B cell (primary cell): ENCODE results near the gene CFAP210.

Experiments used
- EZH2 ChIP-seq: IDR thresholded peaks from 2 replicates; pipeline ENCODE4 v1.6.1; 2012; ENCODE audit warnings: borderline replicate concordance, low read depth, mild to moderate bottlenecking, moderate library complexity, low read length; ENCODE audit not compliant: insufficient read depth, poor library complexity, severe bottlenecking
- TF ChIP-seq, protein P1 (sequence below): fragments of 200-600 bp; IDR thresholded peaks from one replicate; pipeline ENCODE4 v1.8.0; 2022; ENCODE audit warnings: antibody characterized with exemption, mild to moderate bottlenecking

DNA sequence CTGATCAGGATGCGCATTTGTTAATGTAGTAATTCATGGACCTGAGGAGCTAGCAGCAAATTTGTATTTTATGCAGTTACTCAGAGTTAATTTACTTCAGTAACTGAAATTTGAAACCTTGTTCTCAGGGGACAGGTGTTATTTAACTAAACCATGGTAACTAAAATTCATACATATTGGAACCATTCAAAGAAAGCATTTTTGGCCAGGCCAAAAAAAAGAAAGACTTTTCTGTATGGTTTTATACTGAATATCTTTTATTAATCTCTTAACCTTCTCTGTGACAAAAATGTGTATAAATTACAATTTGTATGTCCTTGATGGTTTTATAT is 35.0 kb upstream of the CFAP210 start:
- TF ChIP-seq, protein P1, sequence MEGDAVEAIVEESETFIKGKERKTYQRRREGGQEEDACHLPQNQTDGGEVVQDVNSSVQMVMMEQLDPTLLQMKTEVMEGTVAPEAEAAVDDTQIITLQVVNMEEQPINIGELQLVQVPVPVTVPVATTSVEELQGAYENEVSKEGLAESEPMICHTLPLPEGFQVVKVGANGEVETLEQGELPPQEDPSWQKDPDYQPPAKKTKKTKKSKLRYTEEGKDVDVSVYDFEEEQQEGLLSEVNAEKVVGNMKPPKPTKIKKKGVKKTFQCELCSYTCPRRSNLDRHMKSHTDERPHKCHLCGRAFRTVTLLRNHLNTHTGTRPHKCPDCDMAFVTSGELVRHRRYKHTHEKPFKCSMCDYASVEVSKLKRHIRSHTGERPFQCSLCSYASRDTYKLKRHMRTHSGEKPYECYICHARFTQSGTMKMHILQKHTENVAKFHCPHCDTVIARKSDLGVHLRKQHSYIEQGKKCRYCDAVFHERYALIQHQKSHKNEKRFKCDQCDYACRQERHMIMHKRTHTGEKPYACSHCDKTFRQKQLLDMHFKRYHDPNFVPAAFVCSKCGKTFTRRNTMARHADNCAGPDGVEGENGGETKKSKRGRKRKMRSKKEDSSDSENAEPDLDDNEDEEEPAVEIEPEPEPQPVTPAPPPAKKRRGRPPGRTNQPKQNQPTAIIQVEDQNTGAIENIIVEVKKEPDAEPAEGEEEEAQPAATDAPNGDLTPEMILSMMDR = no peak
- no peak for TF ChIP-seq EZH2
